Measurements from ENCODE around the gene LCE1A. TPM values are rescaled to one million over a fixed set of nuclear protein-coding genes. Genes with fewer than 3 reads are reported as not detected.

Gene LCE1A
- total RNA-seq, 2 donors from 2014 or later, result not detected

- H3K9me3 ChIP-seq, result no peaks in the 10 kb centered on the region
- no peaks in the 10 kb centered on the region for H3K36me3 ChIP-seq
- H3K9ac ChIP-seq (ENCODE audit: low read depth in 2 of 2, low read length in 2 of 2), result no peak overlapping the region
- no peaks in the 10 kb centered on the region for H3K27me3 ChIP-seq
- intact Hi-C loops (cut with DNase I), result no loop called here
- TF ChIP-seq CTCF (IDR thresholded peaks at IDR 0.05), result no peak
- H3K4me3 ChIP-seq, result no peak overlapping the region
- H3K27ac ChIP-seq, result no peak overlapping the region
- H3K4me1 ChIP-seq, result no peaks in the 10 kb centered on the region
- no peak for DNase-seq
Measured at GRCh38 chr1:152817309-152817708, 10.0 kb upstream of the LCE1A start.

- no peaks in the 10 kb centered on the region for H3K9me3 ChIP-seq
- no peak for TF ChIP-seq CTCF (IDR thresholded peaks at IDR 0.05)
Measured at GRCh38 chr1:152823294-152823693, 4.0 kb upstream of the LCE1A start.

GRCh38 chr1:152824964-152825363 lies 2.3 kb upstream of the LCE1A start:
- intact Hi-C loops (cut with DNase I), result no loop called here
- no peaks in the 10 kb centered on the region for H3K4me1 ChIP-seq
- no peaks in the 10 kb centered on the region for H3K9me3 ChIP-seq

More at GRCh38 chr1:152823294-152823693, 4.0 kb upstream of the LCE1A start:
- H3K9ac ChIP-seq (ENCODE audit: low read depth in 2 of 2, low read length in 2 of 2), result no peak overlapping the region
- H3K27ac ChIP-seq, result no peak overlapping the region
- no peak overlapping the region for H3K4me3 ChIP-seq
- intact Hi-C loops (cut with DNase I), result no loop called here
- no peaks in the 10 kb centered on the region for H3K4me1 ChIP-seq
- no peak for DNase-seq
- H3K36me3 ChIP-seq, result no peaks in the 10 kb centered on the region
- H3K27me3 ChIP-seq, result no peaks in the 10 kb centered on the region

GRCh38 chr1:152836870-152837269 lies 9.6 kb downstream of the LCE1A start:
- Histone ChIP-seq H3K27me3 (no peaks in the 10 kb centered on the region), H3K36me3 (no peaks in the 10 kb centered on the region), H3K4me3 (no peak overlapping the region), H3K27ac (no peak overlapping the region), H3K9me3 (no peaks in the 10 kb centered on the region), H3K4me1 (no peaks in the 10 kb centered on the region), H3K9ac (ENCODE audit: low read depth in 2 of 2, low read length in 2 of 2) (no peak overlapping the region)
- no peak for TF ChIP-seq CTCF (IDR thresholded peaks at IDR 0.05)
- DNase-seq, result no peak
- intact Hi-C loops (cut with DNase I), result no loop called here

More at GRCh38 chr1:152824964-152825363, 2.3 kb upstream of the LCE1A start:
- DNase-seq, result no peak
- no peak overlapping the region for H3K4me3 ChIP-seq
- H3K27ac ChIP-seq, result no peak overlapping the region
- no peak overlapping the region for H3K9ac ChIP-seq (ENCODE audit: low read depth in 2 of 2, low read length in 2 of 2)
- no peak for TF ChIP-seq CTCF (IDR thresholded peaks at IDR 0.05)
- no peaks in the 10 kb centered on the region for H3K36me3 ChIP-seq
- H3K27me3 ChIP-seq, result no peaks in the 10 kb centered on the region

- intact Hi-C loops (cut with DNase I), result no loop called here
- TF ChIP-seq CTCF (IDR thresholded peaks at IDR 0.05), result no peak
- Histone ChIP-seq H3K36me3 (no peaks in the 10 kb centered on the region), H3K27me3 (no peaks in the 10 kb centered on the region), H3K27ac (no peak within 1 kb of the TSS), H3K4me1 (no peaks in the 10 kb centered on the region), H3K9ac (ENCODE audit: low read depth in 2 of 2, low read length in 2 of 2) (no peak within 1 kb of the TSS), H3K4me3 (no peak within 1 kb of the TSS), H3K9me3 (no peaks in the 10 kb centered on the region)
- no peak for DNase-seq
Measured at GRCh38 chr1:152842556-152842955, 15.3 kb downstream of the LCE1A start, which contains the start of gene LCE6A. Gene LCE6A, plus strand, starts transcription at chr1:152842856. Its CDS starts 665 bp downstream, at chr1:152843521.

All from colonic mucosa (tissue), 4 donors.